Mucosa of descending colon (tissue), 3 donors: Measurements from ENCODE around the gene BLMH. TPM values are rescaled to one million over a fixed set of nuclear protein-coding genes. Genes with fewer than 3 reads are reported as not detected.

Experiments
- ATAC-seq: fragments of 200-7000 bp; cut with Tn5 transposase; one replicate; pipeline ENCODE4 v1.9.1; 2020; ENCODE audit warnings: mild to moderate bottlenecking, moderate library complexity
- DNase-seq, 3 donors: peaks; one replicate each; pipeline ENCODE4 v3.0.0-alpha.2; 2020
- H3K36me3 ChIP-seq: fragments of 200-600 bp; one replicate; pipeline ENCODE4 v1.8.0; 2021; ENCODE audit warnings: low read depth, mild to moderate bottlenecking
- H3K4me1 ChIP-seq: fragments of 200-600 bp; one replicate; pipeline ENCODE4 v1.8.0; 2021; ENCODE audit warnings: low read depth, mild to moderate bottlenecking
- H3K4me3 ChIP-seq: fragments of 200-600 bp; one replicate; pipeline ENCODE4 v1.8.0; 2021; ENCODE audit warnings: mild to moderate bottlenecking
- H3K9me3 ChIP-seq: fragments of 200-600 bp; one replicate; pipeline ENCODE4 v1.8.0; 2021; ENCODE audit warnings: mild to moderate bottlenecking
- intact Hi-C, 2 donors: fragments of 100-400 bp; cut with DNase I in 1 of 2; cut with micrococcal nuclease in 1 of 2; formaldehyde crosslinking; loops; one replicate each; pipeline versions ENCODE4 v1.11.0 to v1.11.1; 2022; cut with DNase I, micrococcal nuclease
- total RNA-seq, 3 donors: library from RNA; stranded (reverse); fragmentation: NEBNext Ultra II Directional in 2 of 3; extraction: Animal tissue kit (Norgen Biotek cat#: 25700) in 2 of 3; gene quantifications; one replicate each; pipeline versions ENCODE4 v1.2.1 to v1.2.4, GENCODE V29; 2021 to 2023
- TF ChIP-seq, protein P1 (sequence below): fragments of 200-600 bp; IDR thresholded peaks from one replicate; pipeline ENCODE4 v1.8.0; 2022; ENCODE audit warnings: antibody characterized with exemption, mild to moderate bottlenecking
- donor health status: DM: no; HTN: no; CAD: no; lungs with moderate emphysema.
- donor health status: DM: no; HTN: no; CAD: no.
- donor health status: DM: no; HTN: yes; CAD: no.

Gene BLMH
- total RNA-seq, 3 donors from 2014 or later: 18.1 to 31.9 (median 22.0) TPM

GRCh38 chr17:30200106-30200505, 91.6 kb downstream of the BLMH start:
- no peaks in the 10 kb centered on the region for H3K36me3 ChIP-seq
- TF ChIP-seq, protein P1, sequence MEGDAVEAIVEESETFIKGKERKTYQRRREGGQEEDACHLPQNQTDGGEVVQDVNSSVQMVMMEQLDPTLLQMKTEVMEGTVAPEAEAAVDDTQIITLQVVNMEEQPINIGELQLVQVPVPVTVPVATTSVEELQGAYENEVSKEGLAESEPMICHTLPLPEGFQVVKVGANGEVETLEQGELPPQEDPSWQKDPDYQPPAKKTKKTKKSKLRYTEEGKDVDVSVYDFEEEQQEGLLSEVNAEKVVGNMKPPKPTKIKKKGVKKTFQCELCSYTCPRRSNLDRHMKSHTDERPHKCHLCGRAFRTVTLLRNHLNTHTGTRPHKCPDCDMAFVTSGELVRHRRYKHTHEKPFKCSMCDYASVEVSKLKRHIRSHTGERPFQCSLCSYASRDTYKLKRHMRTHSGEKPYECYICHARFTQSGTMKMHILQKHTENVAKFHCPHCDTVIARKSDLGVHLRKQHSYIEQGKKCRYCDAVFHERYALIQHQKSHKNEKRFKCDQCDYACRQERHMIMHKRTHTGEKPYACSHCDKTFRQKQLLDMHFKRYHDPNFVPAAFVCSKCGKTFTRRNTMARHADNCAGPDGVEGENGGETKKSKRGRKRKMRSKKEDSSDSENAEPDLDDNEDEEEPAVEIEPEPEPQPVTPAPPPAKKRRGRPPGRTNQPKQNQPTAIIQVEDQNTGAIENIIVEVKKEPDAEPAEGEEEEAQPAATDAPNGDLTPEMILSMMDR: no peak
- no peaks in the 10 kb centered on the region for H3K9me3 ChIP-seq
- intact Hi-C loops: no loop called here
- no peaks in the 10 kb centered on the region for H3K4me1 ChIP-seq
- DNase-seq (no peak), ATAC-seq (no peak)
- no peak overlapping the region for H3K4me3 ChIP-seq

GRCh38 chr17:30199600-30199999, 92.1 kb downstream of the BLMH start:
- Histone ChIP-seq H3K4me3 (no peak overlapping the region), H3K4me1 (no peaks in the 10 kb centered on the region), H3K36me3 (no peaks in the 10 kb centered on the region), H3K9me3 (no peaks in the 10 kb centered on the region)
- TF ChIP-seq, protein P1: no peak
- no peak for DNase-seq
- intact Hi-C loops: no loop called here
- ATAC-seq: no peak

Other genes starting within 250 kb of the BLMH start
- 10 to 100 TPM; 24.5 to 41.7 (median 24.7) TPM for gene NSRP1, start 175.1 kb downstream of the BLMH start, total RNA-seq
- gene SLC6A4, start 56.2 kb downstream of the BLMH start, total RNA-seq: 1 to 10 TPM in 2 of 3 donors, under 1 TPM in 1; 0.32 to 1.8 (median 1.2) TPM
- gene TMIGD1, start 42.1 kb upstream of the BLMH start, total RNA-seq: 100 to 1,000 TPM; 102 to 288 (median 119) TPM
- 10 to 100 TPM; 39.2 to 77.3 (median 74.7) TPM for gene CPD, start 87.0 kb upstream of the BLMH start, total RNA-seq
- gene GOSR1, start 185.5 kb upstream of the BLMH start, total RNA-seq: 10 to 100 TPM; 52.6 to 55.7 (median 53.1) TPM